HG02610 (cell line): ENCODE results near the gene ALOX5AP.
"Not testable (repeated sequence)": the region's sequence is repeated elsewhere in the genome, so short reads cannot be mapped to it uniquely, and the experiment has no call there.

Experiments
- ATAC-seq: cut with Tn5 transposase; IDR thresholded peaks from one replicate; pipeline ENCODE4 v1.9.1; 2021; ENCODE audit warnings: mild to moderate bottlenecking, moderate library complexity; ENCODE audit not compliant: unreplicated experiment

ALOX5AP gene

GRCh38 chr13:30736461-30737320 lies 1.3 kb downstream of the ALOX5AP start:
- no peak for ATAC-seq

- no peak for ATAC-seq
These were observed 2.4 kb downstream of the ALOX5AP start for GRCh38 chr13:30737511-30738337.

GRCh38 chr13:30738526-30739236 lies 3.3 kb downstream of the ALOX5AP start:
- no peak for ATAC-seq

GRCh38 chr13:30739237-30739528 lies 3.8 kb downstream of the ALOX5AP start:
- no peak for ATAC-seq

GRCh38 chr13:30739761-30740642 lies 4.7 kb downstream of the ALOX5AP start:
- peak; percentile 45 for ATAC-seq

- ATAC-seq: no peak
These were observed 7.6 kb downstream of the ALOX5AP start for GRCh38 chr13:30742901-30743300.

- no peak for ATAC-seq
These were observed 8.1 kb downstream of the ALOX5AP start for GRCh38 chr13:30743319-30744055.

- ATAC-seq: peak; percentile 94
These were observed 8.8 kb downstream of the ALOX5AP start for GRCh38 chr13:30744056-30744680.

GRCh38 chr13:30744681-30745077 lies 9.3 kb downstream of the ALOX5AP start:
- no peak for ATAC-seq

- ATAC-seq: no peak
These were observed 10.8 kb downstream of the ALOX5AP start for GRCh38 chr13:30745906-30746686.

GRCh38 chr13:30746791-30747190 lies 11.4 kb downstream of the ALOX5AP start:
- ATAC-seq: no peak

- not testable (repeated sequence) for ATAC-seq
These were observed 12.5 kb downstream of the ALOX5AP start for GRCh38 chr13:30747845-30748244.

- no peak for ATAC-seq
These were observed 13.4 kb downstream of the ALOX5AP start for GRCh38 chr13:30748717-30749116.

GRCh38 chr13:30750036-30750435 lies 14.7 kb downstream of the ALOX5AP start:
- no peak for ATAC-seq

GRCh38 chr13:30751183-30751933 lies 16.0 kb downstream of the ALOX5AP start:
- ATAC-seq: no peak

- ATAC-seq: no peak
These were observed 17.0 kb downstream of the ALOX5AP start for GRCh38 chr13:30752201-30752797.

GRCh38 chr13:30753030-30753616 lies 17.8 kb downstream of the ALOX5AP start:
- ATAC-seq: no peak
